Measurements from ENCODE around the gene CCDC172.

DNA sequence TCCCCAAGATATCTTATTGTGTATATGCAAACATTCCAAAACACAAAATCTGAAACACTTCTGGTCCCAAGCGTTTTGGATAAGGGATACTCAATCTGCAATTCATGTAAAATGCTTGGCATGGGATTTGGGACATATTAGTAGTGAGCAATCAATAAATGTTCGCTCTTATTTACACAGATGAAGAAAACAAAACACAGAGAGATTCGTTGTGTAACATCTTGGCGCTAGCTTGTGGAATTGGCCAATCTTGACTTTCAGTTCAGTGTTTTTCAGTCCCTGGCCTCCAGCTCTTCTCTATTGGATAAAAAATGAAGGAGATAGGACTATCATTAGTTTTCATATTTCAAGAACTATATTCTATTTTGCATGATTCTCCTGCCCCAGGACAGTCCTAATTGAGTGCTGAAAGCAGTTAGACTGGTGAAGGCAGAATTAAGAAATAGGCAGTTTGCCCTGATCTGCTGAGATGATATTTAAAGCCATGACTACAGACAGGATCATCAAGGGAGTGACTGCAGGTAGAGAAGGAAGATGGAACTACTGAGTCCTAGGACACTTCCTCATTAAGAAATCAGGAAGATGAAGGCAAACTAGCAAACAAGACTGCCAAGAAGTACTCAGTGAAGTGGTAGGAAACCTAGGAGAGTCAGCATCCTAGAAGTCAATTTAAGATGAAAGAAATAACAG, 105.2 kb downstream of the CCDC172 start:
- TF ChIP-seq, protein P1, sequence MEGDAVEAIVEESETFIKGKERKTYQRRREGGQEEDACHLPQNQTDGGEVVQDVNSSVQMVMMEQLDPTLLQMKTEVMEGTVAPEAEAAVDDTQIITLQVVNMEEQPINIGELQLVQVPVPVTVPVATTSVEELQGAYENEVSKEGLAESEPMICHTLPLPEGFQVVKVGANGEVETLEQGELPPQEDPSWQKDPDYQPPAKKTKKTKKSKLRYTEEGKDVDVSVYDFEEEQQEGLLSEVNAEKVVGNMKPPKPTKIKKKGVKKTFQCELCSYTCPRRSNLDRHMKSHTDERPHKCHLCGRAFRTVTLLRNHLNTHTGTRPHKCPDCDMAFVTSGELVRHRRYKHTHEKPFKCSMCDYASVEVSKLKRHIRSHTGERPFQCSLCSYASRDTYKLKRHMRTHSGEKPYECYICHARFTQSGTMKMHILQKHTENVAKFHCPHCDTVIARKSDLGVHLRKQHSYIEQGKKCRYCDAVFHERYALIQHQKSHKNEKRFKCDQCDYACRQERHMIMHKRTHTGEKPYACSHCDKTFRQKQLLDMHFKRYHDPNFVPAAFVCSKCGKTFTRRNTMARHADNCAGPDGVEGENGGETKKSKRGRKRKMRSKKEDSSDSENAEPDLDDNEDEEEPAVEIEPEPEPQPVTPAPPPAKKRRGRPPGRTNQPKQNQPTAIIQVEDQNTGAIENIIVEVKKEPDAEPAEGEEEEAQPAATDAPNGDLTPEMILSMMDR (conservative IDR thresholded peaks at IDR 0.05) = no peak
- TF ChIP-seq EZH2 (IDR thresholded peaks at IDR 0.05; ENCODE audit: low read depth) = no peak

All from PC-9 (cell line).